Inflammatory macrophage (primary cell): ENCODE data around the gene PCYT1B.

ENCODE experiments used
- DNase-seq, 2 donors: peaks; one replicate each; pipeline ENCODE4 v3.0.0-alpha.2; 2020 to 2022

PCYT1B gene

DNA sequence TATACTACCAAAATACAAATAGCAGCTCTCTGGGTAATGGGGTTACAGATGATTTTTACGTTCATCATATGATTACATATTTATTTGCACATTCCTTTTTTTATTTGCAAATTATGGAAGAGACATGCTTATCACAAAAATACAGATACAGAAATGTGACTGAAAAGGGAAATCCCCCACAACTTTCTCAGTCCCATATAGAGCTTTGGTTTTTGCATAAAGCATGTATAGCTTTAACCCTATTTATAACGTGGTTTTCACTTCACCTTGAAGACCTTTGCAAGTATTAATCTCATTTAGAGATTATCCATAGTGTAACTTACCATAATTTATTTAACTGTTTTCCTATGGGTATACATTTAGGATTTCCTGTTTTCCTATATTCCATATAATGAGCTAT is 126.7 kb downstream of the PCYT1B start:
- DNase-seq: no peak

DNA sequence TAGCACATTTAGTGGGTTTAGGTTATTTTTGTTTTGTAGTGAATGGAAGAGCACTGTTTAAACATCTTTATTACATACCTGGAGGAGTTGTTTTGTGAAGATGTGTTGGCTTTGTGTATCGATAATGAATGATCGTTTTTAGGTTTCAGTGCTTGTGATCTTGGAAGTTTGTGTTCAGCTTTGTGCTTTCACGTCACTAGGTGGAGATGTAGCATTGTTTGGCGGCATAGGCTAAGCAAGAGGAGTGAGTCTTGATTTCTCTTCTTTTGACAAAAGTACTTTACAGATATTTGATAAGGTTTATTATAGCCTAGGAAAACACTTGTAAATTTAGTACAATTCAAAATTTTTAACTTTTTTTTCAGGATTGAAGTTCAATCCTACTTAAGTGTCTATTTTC is 131.7 kb downstream of the PCYT1B start:
- DNase-seq: no peak

DNA sequence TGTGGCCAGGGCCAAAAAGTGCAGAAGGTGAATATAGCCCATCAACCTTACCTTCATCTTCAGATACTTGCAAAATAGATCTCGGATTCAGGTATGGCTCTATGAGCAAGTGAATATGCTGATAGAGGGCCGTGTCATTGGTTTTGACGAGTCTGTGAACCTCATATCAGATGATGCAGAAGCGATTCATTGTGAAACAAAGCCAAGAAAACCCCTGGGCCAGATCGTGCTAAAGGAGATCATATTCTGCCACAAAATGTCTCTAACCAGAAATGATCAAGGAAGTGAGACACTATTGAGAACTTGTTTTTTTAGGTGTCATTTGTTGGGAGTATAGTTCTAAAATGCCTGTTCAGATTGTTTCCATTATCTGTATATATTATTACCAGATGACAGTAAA is 133.7 kb downstream of the PCYT1B start:
- DNase-seq: no peak

DNA sequence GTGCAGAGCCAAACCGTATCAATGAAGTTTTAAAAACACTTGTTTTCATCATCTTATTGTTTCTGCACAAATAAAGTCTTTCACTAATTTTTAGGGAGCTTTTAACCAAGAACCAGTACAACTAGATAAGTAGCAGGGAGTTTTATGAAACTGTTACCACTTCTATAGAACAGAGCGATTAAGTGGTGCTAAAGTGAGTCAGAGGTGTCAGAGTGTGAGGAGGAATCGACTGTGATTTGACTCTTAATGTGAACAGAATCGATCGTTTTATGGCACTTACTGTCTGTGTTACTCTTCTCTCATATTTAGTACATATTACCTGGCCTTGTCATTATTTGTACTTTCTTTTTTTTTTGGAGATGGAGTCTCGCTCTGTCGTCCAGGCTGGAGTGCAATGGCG is 138.8 kb downstream of the PCYT1B start:
- DNase-seq: no peak
